CD4-positive, alpha-beta T cell (primary cell): ENCODE data around the gene LGR6. TPM values are rescaled to one million over a fixed set of nuclear protein-coding genes. Genes with fewer than 3 reads are reported as not detected.

Experiments
- ATAC-seq: fragments of 200-7000 bp; cut with Tn5 transposase; one replicate; pipeline ENCODE4 v1.10.0; 2022; ENCODE audit warnings: mild to moderate bottlenecking; ENCODE audit not compliant: poor library complexity
- CTCF ChIA-PET: fragments of 350-600 bp; sonication (Branson Sonifier 250); formaldehyde crosslinking; loops from one replicate; lab custom pipeline; 2021; ENCODE audit warnings: antibody characterized with exemption, inconsistent platforms; lab: Charles Lee
- POLR2A ChIA-PET: fragments of 350-600 bp; sonication (Branson Sonifier 250); formaldehyde crosslinking; loops from one replicate; lab custom pipeline; 2021; ENCODE audit warnings: antibody characterized with exemption, inconsistent platforms; lab: Charles Lee
- DNase-seq, 14 experiments: peaks; one replicate each; pipeline ENCODE4 v3.0.0-alpha.2; 2013 to 2020; ENCODE audit warnings: mixed read lengths in 2 of 14
- H3K27ac ChIP-seq, 2 donors: one replicate each; pipeline versions ENCODE4 v1.5.1 to v1.7.0; 2013; ENCODE audit warnings: low read length in 2 of 2, low read depth in 1 of 2, mild to moderate bottlenecking in 1 of 2
- H3K27me3 ChIP-seq, 2 experiments: 1 replicate in 1 of 2; 2 replicates in 1 of 2; pipeline versions ENCODE4 v1.6.1 to v1.7.0; 2013; ENCODE audit warnings: low read length in 2 of 2, control low read depth in 1 of 2, mild to moderate bottlenecking in 1 of 2, moderate library complexity in 1 of 2; ENCODE audit not compliant: insufficient read depth in 2 of 2, control insufficient read depth in 1 of 2
- H3K36me3 ChIP-seq: one replicate; pipeline ENCODE4 v1.6.1; 2013; ENCODE audit warnings: low read length, control low read depth; ENCODE audit not compliant: insufficient read depth
- H3K4me1 ChIP-seq: one replicate; pipeline ENCODE4 v1.6.1; 2013; ENCODE audit warnings: low read length, control low read depth; ENCODE audit not compliant: insufficient read depth
- H3K4me3 ChIP-seq: one replicate; pipeline ENCODE4 v1.5.1; 2013; ENCODE audit warnings: mild to moderate bottlenecking, low read length, moderate library complexity
- H3K9me3 ChIP-seq, 2 experiments: 1 replicate in 1 of 2; 2 replicates in 1 of 2; pipeline versions ENCODE4 v1.6.1 to v1.7.0; 2013; ENCODE audit warnings: low read length in 2 of 2, mild to moderate bottlenecking in 2 of 2, control low read depth in 1 of 2, moderate library complexity in 1 of 2; ENCODE audit not compliant: control insufficient read depth in 1 of 2, insufficient read depth in 1 of 2
- H3K27ac Mint-ChIP-seq: one replicate; pipeline ENCODE4 v1.8.0; 2020; ENCODE audit warnings: mixed read lengths
- H3K27me3 Mint-ChIP-seq: one replicate; pipeline ENCODE4 v1.8.0; 2021; ENCODE audit warnings: mixed read lengths
- H3K36me3 Mint-ChIP-seq: one replicate; pipeline ENCODE4 v1.8.0; 2021; ENCODE audit warnings: low read depth, mixed read lengths
- H3K4me1 Mint-ChIP-seq: one replicate; pipeline ENCODE4 v1.8.0; 2021; ENCODE audit warnings: low read depth, mixed read lengths
- H3K4me3 Mint-ChIP-seq: one replicate; pipeline ENCODE4 v1.8.0; 2020; ENCODE audit warnings: mild to moderate bottlenecking, mixed read lengths
- H3K9me3 Mint-ChIP-seq: one replicate; pipeline ENCODE4 v1.8.0; 2020; ENCODE audit warnings: mixed read lengths
- intact Hi-C, 2 experiments: fragments of 100-400 bp; cut with DNase I in 1 of 2; cut with micrococcal nuclease in 1 of 2; formaldehyde crosslinking; loops; one replicate each; pipeline versions ENCODE4 v1.15.1 to v1.9.0; 2023 to 2025; cut with DNase I, micrococcal nuclease
- total RNA-seq, 174 experiments: library from RNA in 2 of 174; stranded (reverse) in 2 of 174; gene quantifications; one replicate each; pipeline ENCODE4 v1.2.3 and lab custom pipeline; 2021 to 2026
- TF ChIP-seq, protein P1 (sequence below): fragments of 200-600 bp; IDR thresholded peaks from one replicate; pipeline ENCODE4 v1.8.0; 2022; ENCODE audit warnings: antibody characterized with exemption, mild to moderate bottlenecking

LGR6 gene
- total RNA-seq, 2 experiments from 2014 or later, result 0.19 to 0.45 TPM

DNA sequence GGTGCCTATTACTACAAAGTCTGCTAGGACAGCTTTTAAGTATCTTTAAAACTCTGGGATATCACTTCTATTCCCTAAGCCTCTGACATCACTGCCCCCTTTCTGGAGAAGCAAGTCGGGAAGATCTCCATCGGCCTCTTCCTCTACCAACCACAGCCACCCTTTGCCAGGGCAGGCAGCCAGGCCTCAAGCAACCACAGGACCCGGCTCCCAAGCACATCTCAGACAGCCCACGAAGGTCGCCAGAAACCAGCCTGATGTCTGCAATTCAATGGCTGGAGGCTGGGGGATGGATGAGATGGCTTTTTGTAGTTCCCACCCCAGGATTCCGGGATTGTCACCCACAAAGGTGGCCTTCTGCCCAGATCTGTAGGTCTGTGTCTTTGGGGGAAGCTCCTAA is 70.7 kb downstream of the LGR6 start:
- Mint-ChIP-seq H3K36me3 (no peaks in the 10 kb centered on the region), H3K27ac (no peak overlapping the region), H3K9me3 (peaks cover 3% of the 10 kb centered on the region), H3K27me3 (peaks cover 56% of the 10 kb centered on the region), H3K4me3 (no peak overlapping the region), H3K4me1 (no peaks in the 10 kb centered on the region)
- Histone ChIP-seq H3K4me3 (no peak overlapping the region), H3K36me3 (no peaks in the 10 kb centered on the region), H3K27ac (no peak overlapping the region), H3K27me3 (peaks cover 9 to 20% of the 10 kb centered on the region in 2 experiments), H3K9me3 (peaks cover 0 to 4% of the 10 kb centered on the region in 2 experiments), H3K4me1 (no peaks in the 10 kb centered on the region)
- no peak for ATAC-seq
- CTCF ChIA-PET, result no interaction called here
- DNase-seq, result peak in 1 of 14 experiments; percentile 0
- POLR2A ChIA-PET, result interaction anchor here (0.5 kb wide), 1 partner anchor 169 kb away, joined by 3 read pairs; no protein-coding TSS in a partner anchor
- TF ChIP-seq, protein P1, sequence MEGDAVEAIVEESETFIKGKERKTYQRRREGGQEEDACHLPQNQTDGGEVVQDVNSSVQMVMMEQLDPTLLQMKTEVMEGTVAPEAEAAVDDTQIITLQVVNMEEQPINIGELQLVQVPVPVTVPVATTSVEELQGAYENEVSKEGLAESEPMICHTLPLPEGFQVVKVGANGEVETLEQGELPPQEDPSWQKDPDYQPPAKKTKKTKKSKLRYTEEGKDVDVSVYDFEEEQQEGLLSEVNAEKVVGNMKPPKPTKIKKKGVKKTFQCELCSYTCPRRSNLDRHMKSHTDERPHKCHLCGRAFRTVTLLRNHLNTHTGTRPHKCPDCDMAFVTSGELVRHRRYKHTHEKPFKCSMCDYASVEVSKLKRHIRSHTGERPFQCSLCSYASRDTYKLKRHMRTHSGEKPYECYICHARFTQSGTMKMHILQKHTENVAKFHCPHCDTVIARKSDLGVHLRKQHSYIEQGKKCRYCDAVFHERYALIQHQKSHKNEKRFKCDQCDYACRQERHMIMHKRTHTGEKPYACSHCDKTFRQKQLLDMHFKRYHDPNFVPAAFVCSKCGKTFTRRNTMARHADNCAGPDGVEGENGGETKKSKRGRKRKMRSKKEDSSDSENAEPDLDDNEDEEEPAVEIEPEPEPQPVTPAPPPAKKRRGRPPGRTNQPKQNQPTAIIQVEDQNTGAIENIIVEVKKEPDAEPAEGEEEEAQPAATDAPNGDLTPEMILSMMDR, result no peak
- intact Hi-C loops, result no loop called here

DNA sequence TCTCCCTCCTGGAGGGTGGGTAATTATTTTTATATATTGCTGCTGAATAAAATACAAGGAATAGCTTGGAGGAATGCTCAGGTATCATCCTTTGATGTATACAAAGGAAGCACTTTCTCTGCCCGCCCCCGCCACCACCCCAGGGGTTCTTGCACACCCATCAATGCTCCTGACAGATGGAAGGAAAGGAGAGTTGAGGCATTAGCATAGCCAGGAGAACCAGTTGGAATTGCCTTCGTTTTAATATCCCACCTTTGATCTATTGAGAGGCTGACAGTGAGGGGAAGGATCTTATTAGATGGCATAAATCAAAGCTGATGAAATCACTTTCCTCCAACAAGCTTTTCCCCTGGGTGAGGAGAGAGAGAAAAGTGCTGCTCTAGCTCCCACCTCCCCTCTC is 71.1 kb downstream of the LGR6 start:
- Mint-ChIP-seq H3K27ac (no peak overlapping the region), H3K4me3 (no peak overlapping the region), H3K9me3 (peaks cover 3% of the 10 kb centered on the region), H3K36me3 (no peaks in the 10 kb centered on the region), H3K27me3 (peaks cover 56% of the 10 kb centered on the region), H3K4me1 (no peaks in the 10 kb centered on the region)
- ChIA-PET CTCF (no interaction called here), POLR2A (interaction anchor here (0.5 kb wide), 1 partner anchor 169 kb away, joined by 3 read pairs; no protein-coding TSS in a partner anchor)
- TF ChIP-seq, protein P1, result no peak
- intact Hi-C loops, result no loop called here
- Histone ChIP-seq H3K27me3 (peaks cover 9 to 20% of the 10 kb centered on the region in 2 experiments), H3K9me3 (peaks cover 0 to 4% of the 10 kb centered on the region in 2 experiments), H3K27ac (no peak overlapping the region), H3K36me3 (no peaks in the 10 kb centered on the region), H3K4me1 (no peaks in the 10 kb centered on the region), H3K4me3 (no peak overlapping the region)
- no peak for DNase-seq
- ATAC-seq, result no peak

DNA sequence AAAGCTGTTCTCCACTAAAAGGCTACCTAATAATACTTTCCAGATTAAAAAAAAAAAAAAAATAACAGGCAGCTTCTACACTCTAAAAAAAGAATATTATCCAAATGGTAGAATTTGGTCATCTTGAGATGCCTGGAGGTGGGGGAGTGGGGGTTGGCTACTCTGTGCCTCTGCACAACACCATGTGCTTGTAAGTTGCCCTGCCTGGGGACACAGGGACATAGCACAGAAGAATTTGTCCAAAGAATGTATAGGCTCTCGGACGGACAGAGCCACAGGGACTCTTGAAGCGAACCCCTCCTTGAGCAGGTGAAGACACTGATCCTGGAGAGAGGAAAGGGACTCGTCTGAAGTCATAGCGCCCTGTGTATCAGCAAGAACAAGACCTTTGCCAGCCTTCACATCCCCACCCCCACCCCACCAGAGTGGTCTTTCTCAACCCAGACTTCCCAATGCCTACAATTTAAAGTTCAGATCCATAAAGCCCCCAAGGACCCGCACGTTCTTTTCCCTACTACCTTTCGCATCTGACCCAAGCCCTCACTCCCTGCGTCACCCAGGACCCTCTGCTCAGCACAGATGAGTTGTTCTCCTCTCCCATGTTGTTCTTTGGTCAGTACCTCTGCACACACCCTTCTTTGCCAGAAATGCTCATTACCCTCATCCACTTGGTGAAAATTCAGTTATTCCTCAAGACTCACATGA is 72.6 kb downstream of the LGR6 start:
- DNase-seq (no peak), ATAC-seq (no peak)
- peaks cover 9 to 20% of the 10 kb centered on the region in 2 experiments for H3K27me3 ChIP-seq
- Mint-ChIP-seq H3K9me3 (peaks cover 3% of the 10 kb centered on the region), H3K36me3 (no peaks in the 10 kb centered on the region), H3K4me1 (no peaks in the 10 kb centered on the region), H3K27me3 (peaks cover 55% of the 10 kb centered on the region), H3K4me3 (no peak overlapping the region), H3K27ac (no peak overlapping the region)
- no peaks in the 10 kb centered on the region for H3K36me3 ChIP-seq
- TF ChIP-seq, protein P1, result no peak
- ChIA-PET POLR2A (no interaction called here), CTCF (no interaction called here)
- no peaks in the 10 kb centered on the region for H3K4me1 ChIP-seq
- H3K27ac ChIP-seq, result no peak overlapping the region
- peaks cover 0 to 4% of the 10 kb centered on the region in 2 experiments for H3K9me3 ChIP-seq
- H3K4me3 ChIP-seq, result no peak overlapping the region
- intact Hi-C loops, result no loop called here
